ENCODE data around the gene CTXND1. TPM values are rescaled to one million over a fixed set of nuclear protein-coding genes. Genes with fewer than 3 reads are reported as not detected.

The CTXND1 gene
- total and polyA plus RNA-seq, 2 of the 13 experiments (the other 11 are each of a cell fraction or from before 2014, with no cell fraction given): 1.2 to 2.1 TPM

DNA sequence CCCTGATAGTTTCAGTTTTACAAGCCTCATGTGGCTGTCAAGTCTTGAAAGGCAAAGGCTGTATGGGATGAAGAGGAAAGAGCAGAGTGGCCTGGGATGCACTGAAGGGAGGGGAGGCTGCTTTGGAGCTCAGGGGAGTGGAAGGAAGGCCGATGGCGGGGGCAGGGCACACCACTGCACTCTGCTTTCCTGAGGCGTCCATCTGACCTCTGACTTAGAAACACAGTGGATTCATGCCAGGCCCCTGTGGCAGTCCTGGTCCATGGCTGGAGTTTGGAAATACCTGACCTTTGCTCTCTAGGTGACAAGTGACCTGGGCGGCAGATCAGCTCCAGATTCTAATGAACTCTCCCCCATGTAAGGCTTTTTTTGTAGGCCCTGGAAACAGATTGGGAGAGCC is 80.2 kb downstream of the CTXND1 start (continued):
- TF ChIP-seq, protein P1, sequence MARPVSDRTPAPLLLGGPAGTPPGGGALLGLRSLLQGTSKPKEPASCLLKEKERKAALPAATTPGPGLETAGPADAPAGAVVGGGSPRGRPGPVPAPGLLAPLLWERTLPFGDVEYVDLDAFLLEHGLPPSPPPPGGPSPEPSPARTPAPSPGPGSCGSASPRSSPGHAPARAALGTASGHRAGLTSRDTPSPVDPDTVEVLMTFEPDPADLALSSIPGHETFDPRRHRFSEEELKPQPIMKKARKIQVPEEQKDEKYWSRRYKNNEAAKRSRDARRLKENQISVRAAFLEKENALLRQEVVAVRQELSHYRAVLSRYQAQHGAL (CRISPR knock-in tag; IDR thresholded peaks at IDR 0.05; ENCODE audit: not compliant biosample characterization): no peak
- TF ChIP-seq ZNF501 (CRISPR knock-in tag; IDR thresholded peaks at IDR 0.05) (no peak), KDM2A (CRISPR knock-in tag; IDR thresholded peaks at IDR 0.05; ENCODE audit: borderline replicate concordance, low read depth) (peak; percentile 42; the same call in 1 of the 2 replicates), ZNF124 (CRISPR knock-in tag; IDR thresholded peaks at IDR 0.05) (peak; percentile 53; the same call in 1 of the 2 replicates), ZNF430 (CRISPR knock-in tag; IDR thresholded peaks at IDR 0.05) (peak; percentile 80; the same call in 1 of the 2 replicates), NR2F6 (IDR thresholded peaks at IDR 0.05) (peak; percentile 90), NR2F6 (CRISPR knock-in tag; IDR thresholded peaks at IDR 0.05) (peak; percentile 95), IRF2 (CRISPR knock-in tag; IDR thresholded peaks at IDR 0.05) (peak; percentile 15; the same call in 1 of the 2 replicates), SAP130 (CRISPR knock-in tag; IDR thresholded peaks at IDR 0.05; ENCODE audit: low read depth) (peak; percentile 78), REPIN1 (CRISPR knock-in tag; IDR thresholded peaks at IDR 0.05; ENCODE audit: borderline replicate concordance, low read depth) (peak; percentile 51; the same call in 1 of the 2 replicates), SP140L (CRISPR knock-in tag; IDR thresholded peaks at IDR 0.05; ENCODE audit: borderline replicate concordance) (0 out of 2 replicates have a peak, but pooled peaks have one; percentile 36)
- TF ChIP-seq, protein P2, sequence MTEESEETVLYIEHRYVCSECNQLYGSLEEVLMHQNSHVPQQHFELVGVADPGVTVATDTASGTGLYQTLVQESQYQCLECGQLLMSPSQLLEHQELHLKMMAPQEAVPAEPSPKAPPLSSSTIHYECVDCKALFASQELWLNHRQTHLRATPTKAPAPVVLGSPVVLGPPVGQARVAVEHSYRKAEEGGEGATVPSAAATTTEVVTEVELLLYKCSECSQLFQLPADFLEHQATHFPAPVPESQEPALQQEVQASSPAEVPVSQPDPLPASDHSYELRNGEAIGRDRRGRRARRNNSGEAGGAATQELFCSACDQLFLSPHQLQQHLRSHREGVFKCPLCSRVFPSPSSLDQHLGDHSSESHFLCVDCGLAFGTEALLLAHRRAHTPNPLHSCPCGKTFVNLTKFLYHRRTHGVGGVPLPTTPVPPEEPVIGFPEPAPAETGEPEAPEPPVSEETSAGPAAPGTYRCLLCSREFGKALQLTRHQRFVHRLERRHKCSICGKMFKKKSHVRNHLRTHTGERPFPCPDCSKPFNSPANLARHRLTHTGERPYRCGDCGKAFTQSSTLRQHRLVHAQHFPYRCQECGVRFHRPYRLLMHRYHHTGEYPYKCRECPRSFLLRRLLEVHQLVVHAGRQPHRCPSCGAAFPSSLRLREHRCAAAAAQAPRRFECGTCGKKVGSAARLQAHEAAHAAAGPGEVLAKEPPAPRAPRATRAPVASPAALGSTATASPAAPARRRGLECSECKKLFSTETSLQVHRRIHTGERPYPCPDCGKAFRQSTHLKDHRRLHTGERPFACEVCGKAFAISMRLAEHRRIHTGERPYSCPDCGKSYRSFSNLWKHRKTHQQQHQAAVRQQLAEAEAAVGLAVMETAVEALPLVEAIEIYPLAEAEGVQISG (CRISPR knock-in tag; IDR thresholded peaks at IDR 0.05): peak; percentile 37; the same call in 1 of the 2 replicates
- TF ChIP-seq, protein P3, sequence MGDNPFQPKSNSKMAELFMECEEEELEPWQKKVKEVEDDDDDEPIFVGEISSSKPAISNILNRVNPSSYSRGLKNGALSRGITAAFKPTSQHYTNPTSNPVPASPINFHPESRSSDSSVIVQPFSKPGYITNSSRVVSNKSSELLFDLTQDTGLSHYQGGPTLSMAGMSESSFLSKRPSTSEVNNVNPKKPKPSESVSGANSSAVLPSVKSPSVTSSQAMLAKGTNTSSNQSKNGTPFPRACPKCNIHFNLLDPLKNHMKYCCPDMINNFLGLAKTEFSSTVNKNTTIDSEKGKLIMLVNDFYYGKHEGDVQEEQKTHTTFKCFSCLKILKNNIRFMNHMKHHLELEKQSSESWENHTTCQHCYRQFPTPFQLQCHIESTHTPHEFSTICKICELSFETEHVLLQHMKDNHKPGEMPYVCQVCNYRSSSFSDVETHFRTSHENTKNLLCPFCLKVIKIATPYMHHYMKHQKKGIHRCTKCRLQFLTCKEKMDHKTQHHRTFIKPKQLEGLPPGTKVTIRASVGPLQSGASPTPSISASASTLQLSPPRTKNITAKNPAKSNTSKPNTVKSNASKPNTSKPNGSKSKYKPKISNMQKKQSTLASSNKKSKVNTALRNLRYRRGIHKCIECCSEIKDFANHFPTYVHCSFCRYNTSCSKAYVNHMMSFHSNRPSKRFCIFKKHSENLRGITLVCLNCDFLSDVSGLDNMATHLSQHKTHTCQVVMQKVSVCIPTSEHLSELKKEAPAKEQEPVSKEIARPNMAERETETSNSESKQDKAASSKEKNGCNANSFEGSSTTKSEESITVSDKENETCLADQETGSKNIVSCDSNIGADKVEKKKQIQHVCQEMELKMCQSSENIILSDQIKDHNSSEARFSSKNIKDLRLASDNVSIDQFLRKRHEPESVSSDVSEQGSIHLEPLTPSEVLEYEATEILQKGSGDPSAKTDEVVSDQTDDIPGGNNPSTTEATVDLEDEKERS (CRISPR knock-in tag; IDR thresholded peaks at IDR 0.05): no peak
- TF ChIP-seq, protein P4, sequence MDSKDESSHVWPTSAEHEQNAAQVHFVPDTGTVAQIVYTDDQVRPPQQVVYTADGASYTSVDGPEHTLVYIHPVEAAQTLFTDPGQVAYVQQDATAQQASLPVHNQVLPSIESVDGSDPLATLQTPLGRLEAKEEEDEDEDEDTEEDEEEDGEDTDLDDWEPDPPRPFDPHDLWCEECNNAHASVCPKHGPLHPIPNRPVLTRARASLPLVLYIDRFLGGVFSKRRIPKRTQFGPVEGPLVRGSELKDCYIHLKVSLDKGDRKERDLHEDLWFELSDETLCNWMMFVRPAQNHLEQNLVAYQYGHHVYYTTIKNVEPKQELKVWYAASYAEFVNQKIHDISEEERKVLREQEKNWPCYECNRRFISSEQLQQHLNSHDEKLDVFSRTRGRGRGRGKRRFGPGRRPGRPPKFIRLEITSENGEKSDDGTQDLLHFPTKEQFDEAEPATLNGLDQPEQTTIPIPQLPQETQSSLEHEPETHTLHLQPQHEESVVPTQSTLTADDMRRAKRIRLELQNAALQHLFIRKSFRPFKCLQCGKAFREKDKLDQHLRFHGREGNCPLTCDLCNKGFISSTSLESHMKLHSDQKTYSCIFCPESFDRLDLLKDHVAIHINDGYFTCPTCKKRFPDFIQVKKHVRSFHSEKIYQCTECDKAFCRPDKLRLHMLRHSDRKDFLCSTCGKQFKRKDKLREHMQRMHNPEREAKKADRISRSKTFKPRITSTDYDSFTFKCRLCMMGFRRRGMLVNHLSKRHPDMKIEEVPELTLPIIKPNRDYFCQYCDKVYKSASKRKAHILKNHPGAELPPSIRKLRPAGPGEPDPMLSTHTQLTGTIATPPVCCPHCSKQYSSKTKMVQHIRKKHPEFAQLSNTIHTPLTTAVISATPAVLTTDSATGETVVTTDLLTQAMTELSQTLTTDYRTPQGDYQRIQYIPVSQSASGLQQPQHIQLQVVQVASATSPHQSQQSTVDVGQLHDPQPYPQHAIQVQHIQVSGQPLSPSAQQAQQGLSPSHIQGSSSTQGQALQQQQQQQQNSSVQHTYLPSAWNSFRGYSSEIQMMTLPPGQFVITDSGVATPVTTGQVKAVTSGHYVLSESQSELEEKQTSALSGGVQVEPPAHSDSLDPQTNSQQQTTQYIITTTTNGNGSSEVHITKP (CRISPR knock-in tag; IDR thresholded peaks at IDR 0.05; ENCODE audit: low read depth): 0 out of 2 replicates have a peak, but pooled peaks have one; percentile 49
- TF ChIP-seq, protein P5, sequence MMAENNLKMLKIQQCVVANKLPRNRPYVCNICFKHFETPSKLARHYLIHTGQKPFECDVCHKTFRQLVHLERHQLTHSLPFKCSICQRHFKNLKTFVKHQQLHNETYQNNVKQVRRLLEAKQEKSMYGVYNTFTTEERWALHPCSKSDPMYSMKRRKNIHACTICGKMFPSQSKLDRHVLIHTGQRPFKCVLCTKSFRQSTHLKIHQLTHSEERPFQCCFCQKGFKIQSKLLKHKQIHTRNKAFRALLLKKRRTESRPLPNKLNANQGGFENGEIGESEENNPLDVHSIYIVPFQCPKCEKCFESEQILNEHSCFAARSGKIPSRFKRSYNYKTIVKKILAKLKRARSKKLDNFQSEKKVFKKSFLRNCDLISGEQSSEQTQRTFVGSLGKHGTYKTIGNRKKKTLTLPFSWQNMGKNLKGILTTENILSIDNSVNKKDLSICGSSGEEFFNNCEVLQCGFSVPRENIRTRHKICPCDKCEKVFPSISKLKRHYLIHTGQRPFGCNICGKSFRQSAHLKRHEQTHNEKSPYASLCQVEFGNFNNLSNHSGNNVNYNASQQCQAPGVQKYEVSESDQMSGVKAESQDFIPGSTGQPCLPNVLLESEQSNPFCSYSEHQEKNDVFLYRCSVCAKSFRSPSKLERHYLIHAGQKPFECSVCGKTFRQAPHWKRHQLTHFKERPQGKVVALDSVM (CRISPR knock-in tag; IDR thresholded peaks at IDR 0.05): peak; percentile 66
- TF ChIP-seq, protein P6, sequence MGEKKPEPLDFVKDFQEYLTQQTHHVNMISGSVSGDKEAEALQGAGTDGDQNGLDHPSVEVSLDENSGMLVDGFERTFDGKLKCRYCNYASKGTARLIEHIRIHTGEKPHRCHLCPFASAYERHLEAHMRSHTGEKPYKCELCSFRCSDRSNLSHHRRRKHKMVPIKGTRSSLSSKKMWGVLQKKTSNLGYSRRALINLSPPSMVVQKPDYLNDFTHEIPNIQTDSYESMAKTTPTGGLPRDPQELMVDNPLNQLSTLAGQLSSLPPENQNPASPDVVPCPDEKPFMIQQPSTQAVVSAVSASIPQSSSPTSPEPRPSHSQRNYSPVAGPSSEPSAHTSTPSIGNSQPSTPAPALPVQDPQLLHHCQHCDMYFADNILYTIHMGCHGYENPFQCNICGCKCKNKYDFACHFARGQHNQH (CRISPR knock-in tag; IDR thresholded peaks at IDR 0.05): peak; percentile 65; the same call in 1 of the 2 replicates

Data from HepG2 (cell line).